GM19240 (cell line): ENCODE data around the gene FAIM2.

Experiments
- DNase-seq: peaks from one replicate; pipeline ENCODE4 v3.0.0; 2011; ENCODE audit warnings: low spot score; ENCODE audit not compliant: insufficient read length

The FAIM2 gene

GRCh38 chr12:49894751-49895148 is 8.9 kb downstream of the FAIM2 start:
- no peak for DNase-seq

DNA sequence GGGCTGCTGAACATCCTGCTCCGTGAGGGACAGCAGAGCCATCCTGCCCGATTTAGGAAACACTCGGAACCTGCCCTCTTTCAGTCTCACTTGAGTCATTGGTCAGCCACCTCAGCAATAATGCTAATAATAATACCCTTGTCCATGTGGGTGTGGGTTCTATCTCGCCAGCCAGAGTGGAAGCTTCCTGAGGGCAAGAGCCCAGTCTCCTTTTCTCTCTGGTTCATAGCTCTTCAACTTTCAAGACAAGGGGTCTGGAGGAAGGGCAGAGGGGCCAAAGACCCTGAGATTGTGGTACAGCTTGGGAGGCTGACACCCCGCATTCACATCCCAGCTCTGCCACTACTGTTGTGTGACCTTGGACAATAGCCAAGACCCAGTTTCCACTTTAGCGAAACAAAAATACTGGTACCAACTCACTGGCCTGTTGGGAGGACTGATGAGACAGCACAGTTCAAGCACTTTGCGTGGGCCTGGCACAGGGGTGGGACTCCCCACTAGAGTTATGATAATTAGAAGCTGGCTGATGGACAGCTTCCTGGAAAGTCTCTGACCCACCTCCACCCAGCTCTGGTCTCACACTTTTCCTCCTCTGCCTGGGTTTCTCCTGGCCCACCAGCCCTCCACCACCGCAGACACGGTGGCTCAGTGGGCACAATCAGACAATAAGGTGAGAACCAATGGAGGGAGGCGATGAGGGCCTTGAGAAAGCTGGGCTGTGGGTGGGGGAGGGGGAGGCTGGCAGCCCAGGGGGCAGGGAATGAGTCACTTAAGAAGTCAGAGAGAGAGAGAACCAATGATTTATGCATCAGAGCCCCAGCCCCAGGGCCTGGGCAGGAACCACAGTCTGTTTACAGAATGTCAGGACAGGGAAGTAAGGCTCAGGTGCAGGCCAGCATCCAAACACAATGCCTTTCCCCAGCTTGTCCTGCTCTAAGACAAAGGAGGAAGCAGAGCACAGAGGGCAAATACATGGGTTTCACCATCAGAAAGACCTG is 9.6 kb downstream of the FAIM2 start:
- DNase-seq, result no peak

GRCh38 chr12:49892732-49893317 is 10.9 kb downstream of the FAIM2 start:
- no peak for DNase-seq

- no peak for DNase-seq
Measured at GRCh38 chr12:49892084-49892731, 11.5 kb downstream of the FAIM2 start.

- DNase-seq, result no peak
Measured at GRCh38 chr12:49891476-49891875, 12.2 kb downstream of the FAIM2 start.

DNA sequence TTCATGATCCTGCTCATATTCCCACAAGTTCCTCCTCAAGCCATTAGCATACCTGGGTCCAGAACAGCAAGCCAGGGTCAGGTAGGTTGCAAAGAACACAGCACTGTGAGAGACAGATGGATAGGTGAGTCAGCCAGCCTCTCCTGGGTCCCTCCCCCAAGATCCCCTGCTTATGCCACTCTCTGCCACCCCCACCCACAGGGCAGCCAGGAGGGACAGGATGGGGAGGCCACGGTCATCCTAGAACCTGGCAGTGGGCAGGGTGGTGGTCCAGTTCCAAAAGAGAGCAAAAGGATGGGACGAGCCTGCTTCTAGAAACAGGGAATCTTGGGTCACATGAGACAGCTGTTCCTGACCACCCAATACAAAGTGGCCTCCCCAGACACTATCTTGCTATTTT is 12.7 kb downstream of the FAIM2 start:
- no peak for DNase-seq

DNA sequence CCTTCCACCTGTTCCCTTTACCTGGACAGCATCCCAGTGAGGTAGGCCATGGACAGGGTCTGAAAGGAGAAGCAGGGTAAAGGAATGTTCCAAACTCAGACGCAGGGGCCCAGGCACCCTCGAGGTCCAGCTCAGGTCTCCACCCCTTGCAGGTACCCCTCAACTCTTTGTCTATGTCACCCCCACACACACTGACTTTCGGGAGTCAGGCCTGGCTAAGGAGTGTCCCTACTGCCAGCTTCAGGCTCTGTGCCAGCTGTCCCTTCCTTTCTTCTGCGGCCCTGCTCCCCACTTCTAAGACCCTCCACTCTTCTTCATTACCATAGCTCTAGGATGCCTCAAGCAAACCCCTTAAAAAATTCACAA is 13.6 kb downstream of the FAIM2 start:
- DNase-seq, result no peak

DNA sequence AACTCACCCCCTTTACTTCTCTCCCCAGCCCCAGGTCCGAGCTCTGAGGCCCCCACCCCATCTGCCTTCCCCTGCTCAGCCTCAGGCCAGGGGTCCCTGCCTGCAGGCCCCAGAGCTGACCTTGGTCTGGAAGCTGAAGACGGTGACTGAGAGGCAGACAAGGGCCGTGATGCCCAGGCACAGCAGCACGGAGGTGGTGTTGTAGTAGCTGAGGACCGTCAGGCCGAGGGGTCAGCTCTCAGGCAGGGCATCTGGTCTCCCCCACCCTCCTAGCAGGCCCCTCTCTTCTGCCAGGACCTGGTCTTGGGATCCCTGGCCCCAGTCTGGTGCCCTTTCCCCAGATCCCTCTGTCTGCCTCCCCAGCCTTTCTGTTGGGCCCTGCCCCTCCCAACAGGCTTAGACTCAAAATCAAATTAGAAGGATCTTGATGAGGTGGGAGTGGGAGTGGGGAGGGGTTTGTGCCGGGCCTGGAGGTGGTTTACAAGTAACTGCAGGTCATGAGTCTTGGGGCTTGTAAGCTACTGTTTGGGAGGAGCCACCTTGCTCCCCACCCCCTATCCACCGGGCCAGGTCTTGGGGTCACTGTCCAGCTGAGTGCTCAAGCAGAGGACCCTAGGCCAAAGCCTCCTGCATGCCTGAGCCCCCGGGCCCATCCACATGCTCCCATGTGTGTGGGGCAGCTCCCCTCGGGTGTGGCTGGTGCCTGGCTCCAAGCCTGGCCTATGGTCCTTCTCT is 14.2 kb downstream of the FAIM2 start:
- DNase-seq, result no peak

DNA sequence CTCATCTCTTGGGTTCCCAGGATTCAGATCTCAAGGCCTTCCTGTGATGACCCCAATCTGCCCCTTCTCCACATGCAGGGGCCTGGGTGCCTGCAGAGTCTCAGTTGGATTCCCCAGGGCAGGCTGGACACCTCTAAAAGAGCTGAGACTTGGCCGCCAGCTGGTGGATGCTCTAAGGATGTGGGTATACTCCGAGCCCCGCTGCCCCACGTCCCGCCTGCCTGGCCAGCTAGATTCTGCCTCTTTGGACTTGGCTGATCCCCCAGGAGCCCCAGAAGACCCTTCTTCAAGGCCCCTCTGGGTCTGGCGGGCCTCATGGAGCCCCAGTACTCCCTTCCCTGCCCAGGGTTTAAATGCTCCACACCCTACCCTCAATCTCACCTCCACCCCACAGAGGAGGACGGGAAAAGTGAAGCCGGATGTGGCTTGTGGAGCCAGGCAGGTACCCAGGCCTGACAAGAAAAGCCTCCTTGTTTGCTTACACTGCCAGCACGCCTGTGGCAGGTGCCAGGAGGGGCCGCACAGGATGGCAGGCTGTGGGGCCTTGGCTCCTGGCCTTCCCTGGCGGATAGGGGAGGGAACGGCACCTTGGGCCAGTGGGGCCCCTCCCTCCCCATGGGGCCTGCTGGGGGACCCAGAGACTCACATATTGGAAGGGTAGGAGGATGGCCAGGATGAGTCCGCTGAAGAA is 15.1 kb downstream of the FAIM2 start:
- no peak for DNase-seq

DNA sequence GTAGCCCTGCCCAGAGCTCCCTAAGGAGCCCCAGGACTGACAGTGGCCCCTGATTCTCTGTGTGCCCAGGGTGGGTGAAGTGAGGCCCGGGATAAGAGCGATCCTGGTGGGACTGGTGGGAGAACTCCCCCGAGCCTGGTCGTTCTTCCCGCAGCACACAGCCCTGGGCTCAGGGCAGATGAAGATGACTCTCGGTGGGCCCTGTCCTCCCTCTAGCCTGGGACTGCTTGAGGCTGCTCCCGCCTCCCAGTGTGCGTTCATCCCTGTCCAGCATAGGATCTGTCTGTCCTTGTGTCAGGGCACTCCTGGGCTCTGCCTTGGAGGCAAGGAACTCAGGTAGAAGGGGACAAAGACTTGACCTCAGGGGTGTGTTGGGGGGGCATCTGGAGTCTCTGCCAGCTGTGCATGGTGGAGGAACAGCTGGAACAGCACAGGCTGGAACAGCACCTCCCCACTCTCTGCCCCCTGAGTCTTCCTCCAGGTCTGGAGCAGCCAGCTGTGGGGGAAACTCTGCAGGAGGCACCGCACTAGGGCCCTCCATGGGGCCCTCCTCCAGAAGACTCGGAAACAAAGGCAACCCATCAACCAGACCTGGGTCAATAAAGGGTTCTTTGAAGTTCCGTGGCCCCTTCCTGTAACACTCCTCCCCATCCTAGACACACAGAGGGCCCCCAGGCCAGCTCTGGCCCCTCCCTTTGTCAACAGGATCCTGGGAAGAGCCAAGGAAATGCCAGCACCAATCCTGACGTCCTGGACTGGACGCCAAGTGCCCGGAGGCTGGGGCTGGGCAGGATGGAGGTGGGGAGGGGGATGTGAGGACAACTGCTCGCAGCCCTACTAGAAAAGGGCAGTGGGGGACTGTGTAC is 15.9 kb downstream of the FAIM2 start:
- DNase-seq, result no peak

DNA sequence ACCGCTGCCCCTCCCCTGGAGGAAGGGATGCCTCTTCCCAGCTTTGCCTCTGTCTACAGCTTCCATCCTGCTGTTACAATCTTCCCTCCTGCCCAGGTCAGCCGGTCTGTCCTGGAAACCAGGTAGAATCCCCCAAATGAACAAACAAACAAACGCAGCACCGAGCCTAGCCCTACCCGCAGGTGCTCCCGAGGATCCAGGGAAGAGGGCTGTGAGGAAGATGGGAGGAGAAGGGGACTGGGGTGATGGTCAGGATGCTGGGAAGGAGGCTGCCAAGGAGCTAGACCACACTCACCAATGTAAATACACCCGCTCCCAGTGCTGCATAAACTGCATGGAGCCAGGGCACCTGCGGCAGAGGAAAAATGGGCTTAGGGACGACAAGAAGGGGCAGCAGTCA is 16.6 kb downstream of the FAIM2 start:
- DNase-seq, result no peak

- DNase-seq, result no peak
Measured at GRCh38 chr12:49885663-49886461, 17.8 kb downstream of the FAIM2 start.

GRCh38 chr12:49885118-49885517 is 18.6 kb downstream of the FAIM2 start:
- no peak for DNase-seq

DNA sequence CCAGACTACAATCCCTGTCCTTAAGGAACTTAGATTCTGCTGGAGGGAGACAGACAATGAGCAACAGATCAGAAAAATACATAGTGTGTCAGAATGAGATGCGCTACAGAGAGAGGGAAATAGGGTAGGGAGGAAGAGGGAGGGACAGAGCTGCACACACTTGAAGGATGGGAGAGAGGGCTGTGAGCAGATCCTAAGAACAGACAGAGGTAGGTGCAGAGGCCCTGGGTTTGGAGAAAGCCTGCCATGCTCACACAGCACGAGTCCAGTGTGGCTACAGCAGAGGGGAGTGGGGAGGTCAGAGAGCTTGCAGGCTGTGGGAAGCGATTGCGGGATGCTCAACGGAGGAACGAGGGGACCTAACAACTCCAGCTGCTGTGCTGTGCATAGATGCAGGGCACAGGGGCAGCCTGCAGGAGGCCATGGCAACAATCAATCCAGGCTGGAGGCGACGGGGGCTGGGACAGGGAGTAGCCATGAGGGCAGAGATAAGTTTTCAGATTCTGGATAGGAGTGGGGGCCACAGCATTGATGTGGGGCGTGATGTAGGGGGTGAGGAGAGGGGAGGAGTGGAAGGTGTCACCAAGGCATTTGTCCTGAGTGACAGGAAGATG is 20.7 kb downstream of the FAIM2 start:
- DNase-seq, result no peak

DNA sequence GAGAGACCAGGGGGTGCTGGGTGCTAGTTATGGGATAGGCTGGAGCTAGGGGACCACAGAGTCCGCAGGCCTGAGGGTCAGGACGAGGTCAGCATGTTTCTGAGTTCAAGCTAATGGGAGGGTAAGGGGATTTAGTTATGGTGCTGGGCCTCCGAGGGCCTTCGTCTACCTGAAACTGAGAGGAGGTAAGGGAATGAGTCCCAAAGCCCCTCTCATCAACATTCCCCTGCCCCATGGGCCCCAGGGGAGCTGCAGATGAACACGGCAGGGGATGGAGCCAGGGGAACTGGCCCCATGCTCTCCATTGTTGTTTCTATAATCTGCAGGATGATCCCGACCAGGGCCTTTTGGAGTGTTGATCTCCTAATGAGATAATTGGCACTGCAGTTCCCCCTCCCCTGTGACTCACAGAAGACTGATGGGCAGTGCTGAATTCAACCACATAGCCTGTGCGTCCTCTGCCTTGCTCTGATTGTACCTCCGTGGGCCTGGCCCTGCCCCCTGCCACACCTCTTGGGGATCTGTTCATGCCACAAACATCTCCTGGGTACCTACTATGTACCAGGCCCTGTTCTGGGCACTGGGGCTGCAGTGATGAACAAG is 21.4 kb downstream of the FAIM2 start:
- no peak for DNase-seq

- no peak for DNase-seq
Measured at GRCh38 chr12:49881415-49882247, 22.1 kb downstream of the FAIM2 start.

DNA sequence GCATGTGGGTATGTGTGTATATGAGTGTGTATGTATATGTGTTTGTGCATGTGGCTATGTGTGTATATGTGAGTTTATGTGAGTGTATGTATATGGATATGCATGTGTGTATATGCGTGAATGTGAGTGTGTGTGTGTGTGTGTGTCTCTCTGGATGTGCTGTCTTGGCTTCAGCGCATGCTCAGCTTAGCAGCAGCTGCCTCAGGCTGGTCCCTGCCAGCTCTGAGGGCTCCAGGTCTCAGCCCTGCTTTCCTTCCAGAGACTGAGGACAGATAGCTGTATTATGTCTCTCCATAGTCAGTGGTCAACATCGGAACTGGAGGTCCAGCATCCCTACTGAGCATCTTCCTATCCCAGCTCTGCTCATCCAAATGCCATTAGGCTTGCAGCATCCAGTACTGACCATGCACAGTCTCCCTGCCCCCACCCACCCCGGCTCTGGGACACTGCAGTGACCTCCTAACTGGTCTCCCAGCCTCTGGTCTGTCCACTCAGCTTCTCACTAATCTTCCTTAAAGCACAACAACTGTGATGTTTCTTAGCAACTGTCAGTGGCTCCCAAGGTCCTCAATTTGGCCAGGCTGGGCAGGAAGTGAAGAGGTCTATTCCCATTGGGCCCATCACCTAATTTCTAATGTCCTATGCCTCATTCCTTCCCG is 22.8 kb downstream of the FAIM2 start:
- DNase-seq, result no peak
